Activated T-cell treated with anti-CD3 and anti-CD28 coated beads, Interleukin-2, amount 50 U/mL, for 24 hours (primary cell): ENCODE data around the gene MAN2B1.
A peak's percentile ranks its signal among the peaks of the same experiment; 100 is the strongest.
"Not testable (repeated sequence)": the region's sequence is repeated elsewhere in the genome, so short reads cannot be mapped to it uniquely, and the experiment has no call there.

Experiments used
- DNase-seq: peaks from one replicate; pipeline ENCODE4 v3.0.0-alpha.2; 2020
- H3K27ac Mint-ChIP-seq: 2 replicates; pipeline ENCODE4 v1.8.0; 2020; ENCODE audit warnings: mild to moderate bottlenecking, mixed read lengths
- H3K27me3 Mint-ChIP-seq: 2 replicates; pipeline ENCODE4 v1.8.0; 2020; ENCODE audit warnings: mixed read lengths
- H3K36me3 Mint-ChIP-seq: 2 replicates; pipeline ENCODE4 v1.8.0; 2020; ENCODE audit warnings: low read depth, mixed read lengths
- H3K4me1 Mint-ChIP-seq: 2 replicates; pipeline ENCODE4 v1.8.0; 2020; ENCODE audit warnings: low read depth, mixed read lengths
- H3K4me3 Mint-ChIP-seq: 2 replicates; pipeline ENCODE4 v1.8.0; 2020; ENCODE audit warnings: mild to moderate bottlenecking, moderate library complexity, mixed read lengths
- H3K9me3 Mint-ChIP-seq: 2 replicates; pipeline ENCODE4 v1.8.0; 2020; ENCODE audit warnings: mixed read lengths

MAN2B1 gene

GRCh38 chr19:12629215-12629614 lies 37.3 kb downstream of the MAN2B1 start:
- Mint-ChIP-seq H3K4me3 (no peak overlapping the region), H3K4me1 (peaks cover 15% of the 10 kb centered on the region), H3K27ac (no peak overlapping the region), H3K36me3 (peaks cover 89% of the 10 kb centered on the region), H3K27me3 (no peaks in the 10 kb centered on the region), H3K9me3 (peaks cover 14% of the 10 kb centered on the region)
- DNase-seq: no peak

GRCh38 chr19:12628040-12629022 lies 38.2 kb downstream of the MAN2B1 start:
- Mint-ChIP-seq H3K36me3 (peaks cover 88% of the 10 kb centered on the region), H3K4me3 (no peak overlapping the region), H3K9me3 (peaks cover 14% of the 10 kb centered on the region), H3K27ac (peak overlapping the region; percentile 33), H3K4me1 (peaks cover 17% of the 10 kb centered on the region), H3K27me3 (no peaks in the 10 kb centered on the region)
- DNase-seq: no peak

GRCh38 chr19:12626958-12627357 lies 39.6 kb downstream of the MAN2B1 start:
- Mint-ChIP-seq H3K27me3 (no peaks in the 10 kb centered on the region), H3K36me3 (peaks cover 83% of the 10 kb centered on the region), H3K4me3 (no peak overlapping the region), H3K27ac (no peak overlapping the region), H3K9me3 (peaks cover 14% of the 10 kb centered on the region), H3K4me1 (peaks cover 21% of the 10 kb centered on the region)
- DNase-seq: no peak

- Mint-ChIP-seq H3K27ac (no peak overlapping the region), H3K4me1 (peaks cover 23% of the 10 kb centered on the region), H3K27me3 (no peaks in the 10 kb centered on the region), H3K9me3 (peaks cover 8% of the 10 kb centered on the region), H3K36me3 (peaks cover 68% of the 10 kb centered on the region), H3K4me3 (no peak overlapping the region)
- no peak for DNase-seq
These were observed 43.0 kb downstream of the MAN2B1 start for GRCh38 chr19:12623361-12624031.

- H3K27ac Mint-ChIP-seq, DNase-seq, H3K27me3 Mint-ChIP-seq, H3K9me3 Mint-ChIP-seq, H3K4me3 Mint-ChIP-seq: not testable (repeated sequence)
- peaks cover 34% of the 10 kb centered on the region for H3K4me1 Mint-ChIP-seq
- H3K36me3 Mint-ChIP-seq: peaks cover 59% of the 10 kb centered on the region
These were observed 45.1 kb downstream of the MAN2B1 start for GRCh38 chr19:12621253-12622024.

GRCh38 chr19:12617646-12618045 lies 48.9 kb downstream of the MAN2B1 start:
- H3K36me3 Mint-ChIP-seq: peaks cover 62% of the 10 kb centered on the region

GRCh38 chr19:12611361-12611699 lies 55.2 kb downstream of the MAN2B1 start:
- DNase-seq: no peak
- H3K4me1 Mint-ChIP-seq: peaks cover 50% of the 10 kb centered on the region
- peak overlapping the region; percentile 100 for H3K4me3 Mint-ChIP-seq
- H3K27me3 Mint-ChIP-seq: no peaks in the 10 kb centered on the region
- no peaks in the 10 kb centered on the region for H3K9me3 Mint-ChIP-seq
- H3K27ac Mint-ChIP-seq: peak overlapping the region; percentile 99
- peaks cover 63% of the 10 kb centered on the region for H3K36me3 Mint-ChIP-seq

More at GRCh38 chr19:12617646-12618045, 48.9 kb downstream of the MAN2B1 start:
- DNase-seq: no peak
- Mint-ChIP-seq H3K4me3 (no peak overlapping the region), H3K9me3 (no peaks in the 10 kb centered on the region), H3K27ac (no peak overlapping the region), H3K27me3 (no peaks in the 10 kb centered on the region), H3K4me1 (peaks cover 59% of the 10 kb centered on the region)

- H3K4me3 Mint-ChIP-seq: peak within 1 kb of the TSS; percentile 100
- H3K27me3 Mint-ChIP-seq: no peaks in the 10 kb centered on the region
- H3K27ac Mint-ChIP-seq: peak within 1 kb of the TSS; percentile 99
- DNase-seq: peak; percentile 95
- H3K4me1 Mint-ChIP-seq: peaks cover 44% of the 10 kb centered on the region
- no peaks in the 10 kb centered on the region for H3K9me3 Mint-ChIP-seq
- H3K36me3 Mint-ChIP-seq: peaks cover 58% of the 10 kb centered on the region
These were observed 55.8 kb downstream of the MAN2B1 start, which contains the start of the genes ZNF490 and ZNF791 for GRCh38 chr19:12610540-12611360. Gene ZNF490 (minus strand): TSS chr19:12610813. CDS start chr19:12610680, 133 bp downstream. Gene ZNF791 (plus strand): TSS chr19:12610920. CDS start chr19:12611080, 160 bp downstream.

- peaks cover 36% of the 10 kb centered on the region for H3K4me1 Mint-ChIP-seq
- H3K9me3 Mint-ChIP-seq: no peaks in the 10 kb centered on the region
- DNase-seq: no peak
- H3K4me3 Mint-ChIP-seq: no peak overlapping the region
- H3K27ac Mint-ChIP-seq: no peak overlapping the region
- no peaks in the 10 kb centered on the region for H3K27me3 Mint-ChIP-seq
- H3K36me3 Mint-ChIP-seq: peaks cover 49% of the 10 kb centered on the region
These were observed 58.9 kb downstream of the MAN2B1 start for GRCh38 chr19:12607631-12608030.

GRCh38 chr19:12606796-12607195 lies 59.7 kb downstream of the MAN2B1 start:
- DNase-seq: no peak
- peaks cover 54% of the 10 kb centered on the region for H3K36me3 Mint-ChIP-seq
- H3K27ac Mint-ChIP-seq: no peak overlapping the region
- H3K9me3 Mint-ChIP-seq: no peaks in the 10 kb centered on the region
- H3K4me1 Mint-ChIP-seq: peaks cover 32% of the 10 kb centered on the region
- no peak overlapping the region for H3K4me3 Mint-ChIP-seq
- H3K27me3 Mint-ChIP-seq: no peaks in the 10 kb centered on the region

GRCh38 chr19:12603714-12604113 lies 62.8 kb downstream of the MAN2B1 start:
- peak overlapping the region; percentile 75 for H3K27ac Mint-ChIP-seq

GRCh38 chr19:12597594-12597993 lies 68.9 kb downstream of the MAN2B1 start:
- Mint-ChIP-seq H3K27ac (no peak overlapping the region), H3K4me3 (no peak overlapping the region)
- no peak for DNase-seq

More at GRCh38 chr19:12603714-12604113, 62.8 kb downstream of the MAN2B1 start:
- Mint-ChIP-seq H3K9me3 (no peaks in the 10 kb centered on the region), H3K27me3 (no peaks in the 10 kb centered on the region), H3K4me3 (no peak overlapping the region), H3K4me1 (peaks cover 18% of the 10 kb centered on the region), H3K36me3 (peaks cover 46% of the 10 kb centered on the region)
- DNase-seq: no peak

GRCh38 chr19:12596927-12597548 lies 69.5 kb downstream of the MAN2B1 start:
- Mint-ChIP-seq H3K36me3 (peaks cover 33% of the 10 kb centered on the region), H3K9me3 (no peaks in the 10 kb centered on the region), H3K4me1 (no peaks in the 10 kb centered on the region), H3K27ac (no peak overlapping the region), H3K27me3 (no peaks in the 10 kb centered on the region), H3K4me3 (no peak overlapping the region)
- no peak for DNase-seq

More at GRCh38 chr19:12597594-12597993, 68.9 kb downstream of the MAN2B1 start:
- H3K27me3 Mint-ChIP-seq: no peaks in the 10 kb centered on the region
- H3K9me3 Mint-ChIP-seq: no peaks in the 10 kb centered on the region
- H3K4me1 Mint-ChIP-seq: no peaks in the 10 kb centered on the region
- H3K36me3 Mint-ChIP-seq: peaks cover 39% of the 10 kb centered on the region
